ENCODE results near the gene TTC12. TPM values are rescaled to one million over a fixed set of nuclear protein-coding genes. Genes with fewer than 3 reads are reported as not detected.

TTC12 gene
- total RNA-seq, 1 experiment from 2014 or later = 19.4 TPM

GRCh38 chr11:113267493-113267892, 46.9 kb upstream of the TTC12 start:
- CTCF ChIA-PET = interaction anchor here (0.8 kb wide), 1 partner anchor 22 kb away, joined by 3 read pairs; no protein-coding TSS in a partner anchor
- BruUV-seq (replicated peaks) = no TSS peak
- no peak overlapping the region for H3K27ac Mint-ChIP-seq (ENCODE audit: unreplicated experiment)

GRCh38 chr11:113269096-113269495, 45.3 kb upstream of the TTC12 start:
- H3K36me3 ChIP-seq (ENCODE audit: control insufficient read depth, insufficient read depth, low read length) = no peaks in the 10 kb centered on the region
- no peaks in the 10 kb centered on the region for H3K4me1 Mint-ChIP-seq (ENCODE audit: low read depth, unreplicated experiment)
- no peak overlapping the region for H3K4me3 ChIP-seq (ENCODE audit: low read depth, low read length)
- H3K36me3 Mint-ChIP-seq (ENCODE audit: insufficient read depth, unreplicated experiment) = peaks cover 5% of the 10 kb centered on the region
- intact Hi-C loops (cut with micrococcal nuclease; ENCODE audit: unreplicated experiment) = no loop called here
- no peak overlapping the region for H3K4me3 Mint-ChIP-seq (ENCODE audit: unreplicated experiment)
- no peaks in the 10 kb centered on the region for H3K4me1 ChIP-seq
- DNase-seq = no peak
- no peaks in the 10 kb centered on the region; the same call in 1 of the 2 replicates for H3K27me3 ChIP-seq (replicated peaks; ENCODE audit: control insufficient read depth, insufficient read depth, low read length)
- no peaks in the 10 kb centered on the region for H3K9me3 Mint-ChIP-seq (ENCODE audit: unreplicated experiment)
- ChIA-PET POLR2A (no interaction called here), CTCF (no interaction called here)
- H3K27ac Mint-ChIP-seq (ENCODE audit: unreplicated experiment) = no peak overlapping the region
- peaks cover 8% of the 10 kb centered on the region for H3K27me3 Mint-ChIP-seq (ENCODE audit: insufficient read depth, unreplicated experiment)
- BruUV-seq (replicated peaks) = no TSS peak
- no peaks in the 10 kb centered on the region for H3K9me3 ChIP-seq
- TF ChIP-seq CTCF (IDR thresholded peaks at IDR 0.05; ENCODE audit: insufficient read depth in 1 of 2, low read depth in 1 of 2, low read length in 1 of 2, severe bottlenecking in 1 of 2, unreplicated experiment in 1 of 2) = no peak

More at GRCh38 chr11:113267493-113267892, 46.9 kb upstream of the TTC12 start:
- Mint-ChIP-seq H3K4me3 (ENCODE audit: unreplicated experiment) (no peak overlapping the region), H3K36me3 (ENCODE audit: insufficient read depth, unreplicated experiment) (no peaks in the 10 kb centered on the region), H3K27me3 (ENCODE audit: insufficient read depth, unreplicated experiment) (peaks cover 8% of the 10 kb centered on the region), H3K4me1 (ENCODE audit: low read depth, unreplicated experiment) (no peaks in the 10 kb centered on the region), H3K9me3 (ENCODE audit: unreplicated experiment) (no peaks in the 10 kb centered on the region)
- intact Hi-C loops (cut with micrococcal nuclease; ENCODE audit: unreplicated experiment) = no loop called here
- H3K9me3 ChIP-seq = no peaks in the 10 kb centered on the region
- no peaks in the 10 kb centered on the region for H3K4me1 ChIP-seq
- DNase-seq = no peak
- no peak for TF ChIP-seq CTCF (IDR thresholded peaks at IDR 0.05; ENCODE audit: insufficient read depth in 1 of 2, low read depth in 1 of 2, low read length in 1 of 2, severe bottlenecking in 1 of 2, unreplicated experiment in 1 of 2)
- no peak overlapping the region for H3K4me3 ChIP-seq (ENCODE audit: low read depth, low read length)
- no peaks in the 10 kb centered on the region for H3K36me3 ChIP-seq (ENCODE audit: control insufficient read depth, insufficient read depth, low read length)
- POLR2A ChIA-PET = no interaction called here
- no peaks in the 10 kb centered on the region; the same call in 1 of the 2 replicates for H3K27me3 ChIP-seq (replicated peaks; ENCODE audit: control insufficient read depth, insufficient read depth, low read length)

- Mint-ChIP-seq H3K4me3 (ENCODE audit: unreplicated experiment) (no peak overlapping the region), H3K27me3 (ENCODE audit: insufficient read depth, unreplicated experiment) (peaks cover 7% of the 10 kb centered on the region), H3K36me3 (ENCODE audit: insufficient read depth, unreplicated experiment) (peaks cover 5% of the 10 kb centered on the region), H3K27ac (ENCODE audit: unreplicated experiment) (no peak overlapping the region), H3K9me3 (ENCODE audit: unreplicated experiment) (no peaks in the 10 kb centered on the region), H3K4me1 (ENCODE audit: low read depth, unreplicated experiment) (no peaks in the 10 kb centered on the region)
- H3K27me3 ChIP-seq (replicated peaks; ENCODE audit: control insufficient read depth, insufficient read depth, low read length) = no peaks in the 10 kb centered on the region
- intact Hi-C loops (cut with micrococcal nuclease; ENCODE audit: unreplicated experiment) = no loop called here
- no peak for TF ChIP-seq CTCF (IDR thresholded peaks at IDR 0.05; ENCODE audit: insufficient read depth in 1 of 2, low read depth in 1 of 2, low read length in 1 of 2, severe bottlenecking in 1 of 2, unreplicated experiment in 1 of 2)
- H3K4me3 ChIP-seq (ENCODE audit: low read depth, low read length) = no peak overlapping the region
- POLR2A ChIA-PET = no interaction called here
- no peaks in the 10 kb centered on the region for H3K9me3 ChIP-seq
- H3K4me1 ChIP-seq = no peaks in the 10 kb centered on the region
- CTCF ChIA-PET = no interaction called here
- DNase-seq = no peak
- no TSS peak for BruUV-seq (replicated peaks)
- H3K36me3 ChIP-seq (ENCODE audit: control insufficient read depth, insufficient read depth, low read length) = no peaks in the 10 kb centered on the region
Measured at GRCh38 chr11:113269636-113270035, 44.7 kb upstream of the TTC12 start.
